GM12878 (cell line): ENCODE results near the gene MYOM3. TPM values are rescaled to one million over a fixed set of nuclear protein-coding genes. Genes with fewer than 3 reads are reported as not detected.

Source experiments
- ATAC-seq: fragments of 200-7000 bp; cut with Tn5 transposase; 3 replicates; pipeline ENCODE4 v1.9.1; 2020; ENCODE audit warnings: mild to moderate bottlenecking, moderate library complexity
- BruUV-seq: library from RNA; stranded (reverse); fragments of 400-500 nt; replicated peaks from 2 replicates; lab custom pipeline; 2021; lab: Mats Ljungman, UMichigan
- CTCF ChIA-PET: fragments of 300-600 bp; sonication (Branson Sonifier 250); formaldehyde crosslinking; extraction: SDS; loops from one replicate; lab custom pipeline; 2021; ENCODE audit warnings: inconsistent platforms; lab: Yijun Ruan, JAX
- POLR2A ChIA-PET: fragments of 350-600 bp; formaldehyde crosslinking; extraction: SDS; loops from one replicate; lab custom pipeline; 2021; ENCODE audit warnings: inconsistent platforms; lab: Charles Lee
- RAD21 ChIA-PET: fragments of 300-600 bp; sonication (Branson Sonifier 250); formaldehyde crosslinking; loops from one replicate; lab custom pipeline; 2023; ENCODE audit warnings: antibody characterized with exemption; ENCODE audit not compliant: unreplicated experiment; lab: Charles Lee
- SMC1A ChIA-PET: fragments of 300-600 bp; sonication (Branson Sonifier 250); formaldehyde crosslinking; loops from one replicate; lab custom pipeline; 2023; ENCODE audit not compliant: unreplicated experiment, uncharacterized antibody; lab: Charles Lee
- DNase-seq: peaks from one replicate; pipeline ENCODE4 v3.0.0-alpha.2; 2011; ENCODE audit warnings: low read depth, low spot score
- FAIRE-seq: peaks from 3 replicates; lab custom pipeline; 2011; peaks lifted over from hg19 to GRCh38; lab: Jason Lieb, UNC
- H2AFZ ChIP-seq: 2 replicates; pipeline ENCODE4 v1.6.0; 2011; ENCODE audit warnings: low read depth, low read length, control low read depth; ENCODE audit not compliant: control insufficient read depth
- H3K27ac ChIP-seq: 2 replicates; pipeline ENCODE4 v1.5.1; 2011; ENCODE audit warnings: control low read depth; ENCODE audit not compliant: control insufficient read depth, insufficient read depth
- H3K27me3 ChIP-seq, 2 experiments: replicated peaks in 1 of 2; 2 replicates each; pipeline versions ENCODE4 v1.6.0 to v1.6.1; 2011; ENCODE audit warnings: low read length in 1 of 2; ENCODE audit not compliant: control insufficient read depth in 2 of 2, insufficient read depth in 2 of 2
- H3K36me3 ChIP-seq, 2 experiments: 2 replicates each; pipeline ENCODE4 v1.5.1; 2011; ENCODE audit warnings: low read length in 1 of 2; ENCODE audit not compliant: control insufficient read depth in 2 of 2, insufficient read depth in 2 of 2
- H3K4me1 ChIP-seq: 2 replicates; pipeline ENCODE4 v1.6.1; 2011; ENCODE audit warnings: mild to moderate bottlenecking, low read length, moderate library complexity, mixed read lengths; ENCODE audit not compliant: control insufficient read depth, insufficient read depth
- H3K4me2 ChIP-seq: 2 replicates; pipeline ENCODE4 v1.6.0; 2011; ENCODE audit warnings: control low read depth; ENCODE audit not compliant: control insufficient read depth, insufficient read depth
- H3K4me3 ChIP-seq: fragments of 200-600 bp; sonication (generic); 2 replicates; pipeline ENCODE4 v1.5.1; 2016
- H3K79me2 ChIP-seq: 2 replicates; pipeline ENCODE4 v1.6.0; 2011; ENCODE audit warnings: low read length; ENCODE audit not compliant: control insufficient read depth, insufficient read depth
- H3K9ac ChIP-seq: 2 replicates; pipeline ENCODE4 v1.8.0; 2011; ENCODE audit warnings: low read length, control low read depth, mixed read lengths; ENCODE audit not compliant: control insufficient read depth, insufficient read depth
- H3K9me3 ChIP-seq: replicated peaks from 3 replicates; pipeline ENCODE4 v1.5.1; 2011; ENCODE audit warnings: mild to moderate bottlenecking, low read length; ENCODE audit not compliant: control insufficient read depth, insufficient read depth
- H4K20me1 ChIP-seq: 2 replicates; pipeline ENCODE4 v1.6.0; 2011; ENCODE audit not compliant: control insufficient read depth, insufficient read depth
- BCL11A ChIP-seq: IDR thresholded peaks from 2 replicates; pipeline ENCODE4 v1.6.1; 2011; ENCODE audit warnings: low read depth, low read length
- BHLHE40 ChIP-seq, 2 experiments: fragments of 450-650 bp in 1 of 2; IDR thresholded peaks; 2 replicates each; pipeline ENCODE4 v1.6.1; 2011 to 2017; ENCODE audit warnings: low read depth in 2 of 2, borderline replicate concordance in 1 of 2, improper control_type of control experiment in 1 of 2, low read length in 1 of 2, mild to moderate bottlenecking in 1 of 2
- BRCA1 ChIP-seq: IDR thresholded peaks from 2 replicates; pipeline ENCODE4 v1.6.1; 2011; ENCODE audit warnings: low read depth, low read length, improper control_type of control experiment
- EGR1 ChIP-seq, 2 experiments: IDR thresholded peaks; 1 replicate in 1 of 2; 2 replicates in 1 of 2; pipeline ENCODE4 v1.6.1; 2011 to 2012; ENCODE audit warnings: low read depth in 2 of 2, low read length in 2 of 2, borderline replicate concordance in 1 of 2, mild to moderate bottlenecking in 1 of 2, moderate library complexity in 1 of 2
- ETV6 ChIP-seq, 2 experiments: fragments of 450-650 bp in 1 of 2; IDR thresholded peaks in 1 of 2; conservative IDR thresholded peaks in 1 of 2; 2 replicates each; pipeline ENCODE4 v1.6.1; 2014; ENCODE audit warnings: antibody characterized with exemption in 1 of 2, borderline replicate concordance in 1 of 2, low read depth in 1 of 2, mild to moderate bottlenecking in 1 of 2, moderate library complexity in 1 of 2
- GATAD2B ChIP-seq: fragments of 450-650 bp; conservative IDR thresholded peaks from 2 replicates; pipeline ENCODE4 v1.6.1; 2017; ENCODE audit warnings: low read depth, mild to moderate bottlenecking, moderate library complexity
- HSF1 ChIP-seq: fragments of 150-350 bp; IDR thresholded peaks from 2 replicates; pipeline ENCODE4 v1.6.1; 2014; ENCODE audit warnings: mild to moderate bottlenecking, low read depth, low read length
- IKZF1 ChIP-seq: fragments of 450-650 bp; conservative IDR thresholded peaks from 2 replicates; pipeline ENCODE4 v1.6.1; 2017; ENCODE audit warnings: antibody characterized with exemption, mild to moderate bottlenecking
- MEF2A ChIP-seq: IDR thresholded peaks from 2 replicates; pipeline ENCODE4 v1.6.1; 2011; ENCODE audit warnings: low read depth, mild to moderate bottlenecking, low read length, moderate library complexity; ENCODE audit not compliant: insufficient read depth
- MLLT1 ChIP-seq: fragments of 450-650 bp; IDR thresholded peaks from 2 replicates; pipeline ENCODE4 v1.6.1; 2016; ENCODE audit warnings: mild to moderate bottlenecking
- NFXL1 ChIP-seq: fragments of 450-650 bp; IDR thresholded peaks from 2 replicates; pipeline ENCODE4 v1.6.1; 2017; ENCODE audit warnings: antibody characterized with exemption, mild to moderate bottlenecking, borderline replicate concordance
- RFX5 ChIP-seq: IDR thresholded peaks from 2 replicates; pipeline ENCODE4 v1.6.1; 2011; ENCODE audit warnings: low read depth, low read length, improper control_type of control experiment
- SMARCA5 ChIP-seq: fragments of 450-650 bp; IDR thresholded peaks from 2 replicates; pipeline ENCODE4 v1.6.1; 2017; ENCODE audit warnings: mild to moderate bottlenecking
- SUPT20H ChIP-seq: IDR thresholded peaks from 2 replicates; pipeline ENCODE4 v1.6.1; 2011; ENCODE audit warnings: low read depth, mild to moderate bottlenecking, low read length, moderate library complexity, borderline replicate concordance; ENCODE audit not compliant: control insufficient read depth
- TCF7 ChIP-seq: IDR thresholded peaks from 2 replicates; pipeline ENCODE4 v1.6.1; 2014; ENCODE audit warnings: antibody characterized with exemption, borderline replicate concordance
- ZBTB33 ChIP-seq: fragments of 450-650 bp; IDR thresholded peaks from 2 replicates; pipeline ENCODE4 v1.6.1; 2017; ENCODE audit warnings: mild to moderate bottlenecking
- WGBS: methylation state at CpG from one replicate; pipeline ENCODE4 v1.1.6; 2016; ENCODE audit warnings: low lambda C conversion rate; ENCODE audit not compliant: insufficient replicate concordance, insufficient coverage; ENCODE audit errors: missing lambda C conversion rate; 5-methylcytosine and 5-hydroxymethylcytosine counted together
- in situ Hi-C: fragments of 300-500 bp; cut with MboI; formaldehyde crosslinking; loops from 9 replicates; pipeline ENCODE4 v1.14.3; 2018; ENCODE audit warnings: mixed read lengths
- intact Hi-C: fragments of 100-400 bp; cut with micrococcal nuclease; formaldehyde crosslinking; loops from one replicate; pipeline ENCODE4 v1.14.2; 2022; ENCODE audit not compliant: unreplicated experiment
- polyA plus RNA-seq, 11 experiments: library from polyadenylated mRNA; depleted of rRNA in 4 of 11; unstranded in 6 of 11; stranded (reverse) in 5 of 11; fragments of >200 nt; fragmentation: Nextera tagmentation in 4 of 11; fragmentation: Illumina TruSeq in 1 of 11; extraction: Ambion mirVana in 4 of 11; extraction: Trizol in 1 of 11; gene quantifications; 1 replicate in 1 of 11; 2 replicates in 10 of 11; pipeline versions ENCODE4 v1.2.1 to v1.2.3, GENCODE V29; 2011 to 2016; ENCODE audit warnings: inconsistent platforms in 2 of 11, missing spikeins in 2 of 11, low read depth in 1 of 11
- total RNA-seq, 4 experiments: library from RNA; depleted of rRNA in 3 of 4; stranded (reverse); fragments of >200 nt in 3 of 4; fragmentation: Illumina TruSeq in 1 of 4; extraction: Trizol in 1 of 4; gene quantifications; 2 replicates each; pipeline versions ENCODE4 v1.2.1 to v1.2.3, GENCODE V29; 2013 to 2021

The MYOM3 gene
- total and polyA plus RNA-seq, 10 of the 15 experiments (the other 5 are each of a cell fraction or from before 2014, with no cell fraction given): 0.06 TPM; not detected in 9

GRCh38 chr1:24098102-24098501 is 13.8 kb downstream of the MYOM3 start:
- ChIA-PET RAD21 (no interaction called here), CTCF (no interaction called here), POLR2A (no interaction called here), SMC1A (no interaction called here)
- Histone ChIP-seq H3K79me2 (no peaks in the 10 kb centered on the region), H3K36me3 (no peaks in the 10 kb centered on the region), H3K4me1 (no peaks in the 10 kb centered on the region), H3K27me3 (no peaks in the 10 kb centered on the region; a peak in 1 of 4 replicates), H3K4me2 (no peak overlapping the region), H3K9me3 (no peaks in the 10 kb centered on the region), H4K20me1 (no peaks in the 10 kb centered on the region), H2AFZ (no peak overlapping the region), H3K4me3 (no peak overlapping the region), H3K9ac (no peak overlapping the region), H3K27ac (no peak overlapping the region)
- no peak for DNase-seq
- no peak for ATAC-seq
- no peak for TF ChIP-seq HSF1
- TF ChIP-seq BRCA1: no peak
- no peak for TF ChIP-seq NFXL1
- no peak for TF ChIP-seq IKZF1
- no peak for TF ChIP-seq MEF2A
- no peak for TF ChIP-seq BHLHE40 (IDR thresholded peaks at IDR 0.05; ENCODE audit: borderline replicate concordance in 1 of 2, low read depth in 2 of 2, low read length in 1 of 2)
- no peak for TF ChIP-seq MLLT1
- no peak for TF ChIP-seq SMARCA5
- TF ChIP-seq ZBTB33: no peak
- TF ChIP-seq RFX5: no peak
- no peak for TF ChIP-seq GATAD2B
- TF ChIP-seq SUPT20H: no peak
- TF ChIP-seq TCF7: no peak
- TF ChIP-seq BCL11A: no peak
- TF ChIP-seq EGR1 (IDR thresholded peaks at IDR 0.05; ENCODE audit: borderline replicate concordance in 1 of 2, low read depth in 2 of 2, low read length in 2 of 2): no peak
- no peak for TF ChIP-seq ETV6 (conservative IDR thresholded peaks at IDR 0.05 in 1 of 2, IDR thresholded peaks at IDR 0.05 in 1 of 2; ENCODE audit: borderline replicate concordance in 1 of 2, low read depth in 1 of 2)
- FAIRE-seq: no peak
- intact Hi-C loops: no loop called here
- no TSS peak for BruUV-seq
- 25% methylated on average over 5 of the region's 5 CpGs for WGBS
- in situ Hi-C loops: no loop called here
